Activated T-helper 1 cell treated with Interleukin-2 at 50 U/mL for 16 hours (primary cell): Measurements from ENCODE around the gene ARHGAP9.
A peak's percentile ranks its signal among the peaks of the same experiment; 100 is the strongest.
"Not testable (repeated sequence)": the region's sequence is repeated elsewhere in the genome, so short reads cannot be mapped to it uniquely, and the experiment has no call there.

ENCODE experiments used
- DNase-seq: peaks from one replicate; pipeline ENCODE4 v3.0.0-alpha.2; 2020; ENCODE audit warnings: low read depth

The ARHGAP9 gene

GRCh38 chr12:57434517-57435223, 45.0 kb downstream of the ARHGAP9 start, which contains the start of gene INHBC:
Gene INHBC (plus strand): TSS chr12:57434784. CDS start chr12:57434887, 103 bp downstream.
- DNase-seq, result no peak

GRCh38 chr12:57433370-57433769, 46.3 kb downstream of the ARHGAP9 start:
- no peak for DNase-seq

GRCh38 chr12:57431654-57432188, 47.9 kb downstream of the ARHGAP9 start:
- no peak for DNase-seq

DNA sequence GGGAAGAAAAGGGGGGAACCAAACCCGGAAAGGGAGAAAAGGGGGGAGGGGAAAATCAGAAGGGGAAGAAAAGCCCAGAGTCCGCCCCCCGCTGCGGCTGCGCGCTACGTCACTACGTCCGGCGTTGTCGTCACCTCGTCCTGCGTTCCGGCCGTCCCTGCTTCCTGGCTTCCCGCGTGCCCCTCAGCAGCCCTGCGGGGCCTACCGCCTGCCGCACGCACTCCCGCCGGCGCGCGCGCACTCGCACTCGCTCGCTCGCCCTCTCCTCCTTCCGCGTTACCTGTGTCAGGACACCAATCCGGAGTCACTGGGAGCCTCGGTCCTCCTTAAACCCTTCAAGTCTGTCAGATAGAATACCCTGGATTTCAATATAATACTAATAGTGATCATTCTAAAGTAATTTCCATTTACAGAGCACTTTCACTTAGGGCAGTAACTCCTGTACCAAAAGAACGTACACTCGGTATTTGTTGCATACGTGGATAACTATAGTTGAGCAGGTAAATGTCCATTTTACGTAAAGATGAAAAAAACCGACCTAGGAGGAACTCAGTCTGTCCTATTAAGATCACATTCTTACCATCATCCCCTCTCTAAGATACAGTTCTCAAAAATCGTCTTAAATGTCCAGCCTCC, 48.6 kb downstream of the ARHGAP9 start, which contains the start of gene R3HDM2:
Gene R3HDM2 (minus strand): TSS at position 113 of the 636 bp plus-strand sequence. CDS start 120,615 bp downstream, outside the sequence.
- peak; percentile 93 for DNase-seq

- DNase-seq, result no peak
These were observed 49.3 kb downstream of the ARHGAP9 start for GRCh38 chr12:57430112-57430930.

GRCh38 chr12:57429473-57430111, 50.1 kb downstream of the ARHGAP9 start:
- DNase-seq, result no peak

DNA sequence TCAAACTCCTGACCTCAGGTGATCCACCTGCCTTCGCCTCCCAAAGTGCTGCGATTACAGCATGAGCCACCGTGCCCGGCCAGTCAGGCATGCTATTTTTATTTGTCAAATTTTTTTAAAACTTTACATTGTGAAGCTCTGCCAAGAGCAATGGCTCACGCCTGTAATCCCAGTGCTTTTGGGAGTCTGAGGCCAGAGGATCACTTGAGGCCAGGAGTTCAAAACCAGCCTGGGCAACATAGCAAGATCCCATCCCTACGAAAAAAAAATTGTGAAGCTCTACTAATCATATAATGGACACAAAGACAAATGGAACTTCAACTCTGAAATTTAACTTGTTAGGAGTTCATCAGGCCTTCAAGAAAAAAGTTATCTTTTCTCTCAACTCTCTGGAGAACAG, 50.7 kb downstream of the ARHGAP9 start:
- DNase-seq, result no peak

- DNase-seq, result not testable (repeated sequence)
These were observed 52.7 kb downstream of the ARHGAP9 start for GRCh38 chr12:57426948-57427347.
